NCI-H2107 (cell line): ENCODE measurements around the gene SIRPG.
"Not testable (repeated sequence)": the region's sequence is repeated elsewhere in the genome, so short reads cannot be mapped to it uniquely, and the experiment has no call there.

ENCODE experiments used
- DNase-seq: peaks from one replicate; lab custom pipeline; 2025; lab: John Stamatoyannopoulos, UW

The SIRPG gene

DNA sequence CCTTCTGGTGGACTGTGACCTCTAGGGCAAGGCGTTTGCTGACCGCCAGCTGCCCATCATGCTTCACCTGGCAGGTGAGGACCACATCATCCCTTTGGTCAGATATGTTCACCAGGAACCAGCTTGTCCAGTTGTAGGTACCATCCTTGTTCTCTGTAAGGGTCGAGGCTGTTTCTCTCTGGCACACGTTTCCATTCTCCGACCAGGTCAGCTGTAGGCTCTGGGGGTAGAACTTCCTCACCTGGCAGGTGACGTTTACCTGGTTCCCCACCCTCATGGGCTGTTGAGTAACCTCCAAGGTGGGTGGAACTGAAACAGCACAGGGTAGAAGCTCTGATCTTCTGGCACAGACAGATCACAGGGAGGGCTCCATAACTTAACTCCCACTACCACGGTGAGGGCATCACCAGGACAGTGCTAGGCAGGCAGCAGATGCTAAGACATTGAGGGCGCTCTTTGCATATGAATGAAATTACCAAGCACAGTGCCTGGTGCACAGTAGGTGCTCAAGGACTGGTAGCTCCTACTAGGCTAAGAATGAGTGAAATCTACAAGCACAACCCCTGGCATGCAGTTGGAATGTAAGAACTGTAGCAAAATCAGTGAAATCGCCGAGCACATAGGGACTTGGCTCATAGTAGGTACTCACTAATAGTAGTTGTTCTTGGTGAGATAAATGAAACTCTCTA lies 22.1 kb downstream of the SIRPG start:
- DNase-seq = no peak

DNA sequence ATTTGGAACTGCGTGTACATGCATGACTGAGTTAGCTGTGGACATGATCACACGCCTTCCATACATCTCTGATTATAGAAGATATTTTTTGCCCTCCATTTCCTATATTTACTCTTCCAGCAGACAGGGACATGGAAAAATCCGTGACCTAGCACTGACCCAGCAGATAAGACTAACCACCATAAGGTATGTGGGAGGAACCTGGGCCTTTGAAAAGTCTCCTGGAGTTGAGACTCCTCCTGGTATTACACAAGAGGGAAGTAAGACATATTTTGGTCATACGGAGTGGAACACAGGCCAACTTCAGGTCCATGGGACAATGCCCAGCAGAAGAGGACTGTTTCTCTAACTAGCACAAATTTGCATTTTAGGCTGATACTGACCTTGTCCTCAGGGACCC lies 24.0 kb downstream of the SIRPG start:
- no peak for DNase-seq

DNA sequence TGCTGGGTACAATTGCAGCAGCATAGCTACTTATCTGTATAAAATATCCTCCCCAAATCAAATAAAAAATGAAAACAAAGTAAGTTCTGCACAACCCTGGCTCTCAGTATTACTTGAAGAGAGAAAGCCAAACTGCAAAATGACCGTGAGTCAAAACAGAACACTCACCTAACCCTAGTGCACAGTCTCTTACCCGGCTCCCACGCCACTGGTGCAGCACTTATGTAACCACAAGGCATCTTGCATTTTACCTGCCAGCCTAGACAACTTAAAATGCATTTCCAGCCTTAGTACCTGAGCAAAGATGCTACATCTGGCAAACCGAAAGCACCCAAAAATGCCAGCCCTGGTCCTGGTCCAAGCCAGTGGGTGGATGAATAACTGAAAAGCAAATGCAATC lies 25.4 kb downstream of the SIRPG start:
- no peak for DNase-seq

DNA sequence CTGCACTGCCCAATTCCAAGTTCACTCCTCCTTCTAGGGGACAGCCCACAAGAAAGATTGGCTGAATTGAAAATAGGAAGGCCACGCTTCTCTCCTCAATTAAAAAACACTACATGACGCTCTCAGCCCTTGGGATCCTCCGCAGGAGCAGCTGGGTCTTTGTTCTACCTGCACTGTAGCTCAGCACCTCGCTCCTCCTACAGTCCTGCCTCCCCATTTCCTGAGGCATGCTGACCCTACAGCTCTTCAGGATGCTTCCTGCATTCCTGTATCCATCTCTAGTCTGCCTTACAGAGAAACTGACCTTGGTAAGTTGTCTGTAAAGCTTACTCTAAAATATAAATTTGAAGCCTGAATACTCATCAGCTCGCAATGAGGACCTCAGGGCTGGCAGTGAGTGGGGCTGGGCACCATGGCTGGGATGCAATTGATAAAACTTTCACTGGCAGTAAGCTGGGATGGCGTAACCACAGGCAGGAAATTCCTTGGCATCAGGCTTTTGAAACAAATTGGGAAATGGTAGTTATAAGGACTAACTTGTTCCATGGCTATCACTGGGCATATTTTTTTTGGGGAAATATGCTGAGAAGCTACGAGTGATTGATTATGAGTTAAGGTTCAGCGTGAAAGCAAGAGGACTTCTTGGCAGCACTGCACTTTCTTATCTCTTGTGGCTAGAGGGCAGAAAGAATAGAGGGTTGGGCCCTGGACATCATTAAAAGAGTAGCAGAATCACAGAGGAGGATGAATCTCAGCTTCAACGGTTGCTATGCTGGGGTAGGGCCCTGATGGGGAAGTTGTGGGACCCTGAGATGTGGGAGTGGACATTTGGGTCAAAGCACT lies 26.0 kb downstream of the SIRPG start:
- DNase-seq = no peak

- DNase-seq = no peak
Observed at GRCh38 chr20:1630186-1630585, 27.4 kb downstream of the SIRPG start.

GRCh38 chr20:1629321-1629720 lies 28.3 kb downstream of the SIRPG start:
- no peak for DNase-seq

DNA sequence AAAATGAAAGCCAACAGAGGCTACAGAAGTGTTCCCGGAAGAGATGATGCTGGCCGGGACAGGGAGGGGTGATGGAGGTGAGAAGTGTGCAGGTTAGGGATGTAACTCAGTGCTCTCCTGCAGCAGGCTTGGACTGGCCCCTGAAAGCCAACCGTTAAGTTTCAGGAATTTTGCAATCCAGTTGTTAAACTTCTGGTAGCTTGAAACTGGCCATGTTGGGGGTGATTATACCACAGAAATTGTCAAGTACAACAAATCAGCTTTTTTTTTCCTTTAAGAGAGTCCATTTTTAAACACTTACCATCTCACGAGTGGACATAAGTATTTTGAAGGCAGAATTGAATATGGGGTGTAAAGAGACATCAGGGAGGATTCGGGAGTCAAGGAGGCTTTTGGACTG lies 29.0 kb downstream of the SIRPG start:
- DNase-seq = no peak

DNA sequence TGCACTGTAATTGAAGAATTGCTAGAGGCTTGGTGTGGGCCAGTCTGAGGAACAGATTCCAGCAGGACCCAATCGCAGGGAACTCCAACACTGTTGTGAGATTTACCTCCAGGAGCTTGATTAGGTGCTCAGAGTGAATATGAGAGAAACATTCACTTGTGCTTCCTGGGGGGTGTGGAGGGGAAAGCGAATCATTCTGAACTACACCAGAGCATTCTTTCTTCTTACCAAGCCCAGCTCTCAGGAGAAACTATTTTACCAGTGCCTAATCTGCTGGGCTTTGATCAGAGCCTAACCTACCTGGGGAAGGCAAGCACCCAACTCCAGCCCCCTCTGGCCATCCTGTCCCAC lies 30.4 kb downstream of the SIRPG start:
- DNase-seq = no peak

- no peak for DNase-seq
Observed at GRCh38 chr20:1626528-1627199, 30.9 kb downstream of the SIRPG start.

DNA sequence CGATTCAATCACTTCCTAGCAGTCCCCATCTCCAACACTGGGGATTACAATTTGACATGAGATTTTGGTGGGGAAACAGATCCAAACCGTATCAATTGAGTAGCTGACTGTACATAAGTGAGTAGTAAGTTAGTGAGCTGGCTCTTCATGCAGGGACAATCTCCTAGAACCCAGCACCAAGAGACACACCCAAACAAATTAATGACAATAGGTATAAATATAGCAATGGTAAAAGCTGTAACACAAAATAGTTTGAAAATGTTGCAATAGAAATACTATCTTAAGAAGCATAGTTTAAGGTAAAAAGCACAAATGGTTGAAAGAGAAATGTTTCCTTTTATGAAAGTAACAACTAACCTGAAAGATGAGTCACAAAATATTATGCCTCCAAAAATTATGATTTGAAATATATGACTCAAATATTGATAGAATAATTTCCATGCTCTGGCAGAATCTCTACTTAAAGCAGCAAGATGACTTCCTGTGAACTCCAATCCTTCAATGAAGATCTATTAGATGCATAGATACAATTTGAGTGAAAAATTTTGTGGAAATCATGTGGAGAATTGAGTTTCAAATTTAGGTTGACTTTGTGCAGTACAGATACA lies 32.4 kb downstream of the SIRPG start:
- DNase-seq = no peak

GRCh38 chr20:1623501-1624205 lies 33.9 kb downstream of the SIRPG start:
- DNase-seq = no peak

- DNase-seq = no peak
Observed at GRCh38 chr20:1622450-1622849, 35.1 kb downstream of the SIRPG start.

- DNase-seq = no peak
Observed at GRCh38 chr20:1621316-1621715, 36.3 kb downstream of the SIRPG start.

GRCh38 chr20:1619861-1620444 lies 37.6 kb downstream of the SIRPG start, which contains the start of gene SIRPB1:
Gene SIRPB1 (minus strand): TSS chr20:1620009. CDS start chr20:1619944, 65 bp downstream.
- no peak for DNase-seq

DNA sequence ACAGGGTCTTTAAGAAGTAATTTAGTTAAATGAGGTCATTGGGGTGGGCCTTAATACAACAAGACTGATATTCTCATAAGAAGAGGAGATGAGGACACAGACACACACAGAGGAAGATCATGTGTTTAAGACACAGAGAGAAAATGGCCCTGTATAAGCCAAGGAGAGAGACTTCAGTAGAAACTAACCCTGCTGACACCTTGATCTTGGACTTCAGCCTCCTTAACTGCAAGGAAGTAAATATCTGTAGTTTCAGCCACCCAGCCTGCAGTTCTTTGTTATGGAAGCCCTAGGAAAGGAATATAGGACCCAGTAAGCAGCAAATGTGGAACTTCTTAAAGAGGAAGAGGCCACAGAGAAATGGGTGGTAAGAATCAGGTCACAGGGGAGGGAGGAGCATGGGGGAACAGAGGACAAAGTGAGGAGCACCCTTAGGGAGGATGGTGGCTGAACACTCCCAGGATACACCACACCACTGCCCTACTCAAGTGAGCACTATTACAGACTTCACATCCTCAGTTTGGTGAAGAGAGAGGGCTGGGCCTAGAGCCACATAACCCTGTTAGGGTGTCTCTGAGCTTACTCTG lies 38.5 kb downstream of the SIRPG start:
- no peak for DNase-seq

GRCh38 chr20:1618479-1618878 lies 39.1 kb downstream of the SIRPG start:
- no peak for DNase-seq

- DNase-seq = no peak
Observed at GRCh38 chr20:1616858-1617434, 40.6 kb downstream of the SIRPG start.

GRCh38 chr20:1610404-1610803 lies 47.2 kb downstream of the SIRPG start:
- not testable (repeated sequence) for DNase-seq

DNA sequence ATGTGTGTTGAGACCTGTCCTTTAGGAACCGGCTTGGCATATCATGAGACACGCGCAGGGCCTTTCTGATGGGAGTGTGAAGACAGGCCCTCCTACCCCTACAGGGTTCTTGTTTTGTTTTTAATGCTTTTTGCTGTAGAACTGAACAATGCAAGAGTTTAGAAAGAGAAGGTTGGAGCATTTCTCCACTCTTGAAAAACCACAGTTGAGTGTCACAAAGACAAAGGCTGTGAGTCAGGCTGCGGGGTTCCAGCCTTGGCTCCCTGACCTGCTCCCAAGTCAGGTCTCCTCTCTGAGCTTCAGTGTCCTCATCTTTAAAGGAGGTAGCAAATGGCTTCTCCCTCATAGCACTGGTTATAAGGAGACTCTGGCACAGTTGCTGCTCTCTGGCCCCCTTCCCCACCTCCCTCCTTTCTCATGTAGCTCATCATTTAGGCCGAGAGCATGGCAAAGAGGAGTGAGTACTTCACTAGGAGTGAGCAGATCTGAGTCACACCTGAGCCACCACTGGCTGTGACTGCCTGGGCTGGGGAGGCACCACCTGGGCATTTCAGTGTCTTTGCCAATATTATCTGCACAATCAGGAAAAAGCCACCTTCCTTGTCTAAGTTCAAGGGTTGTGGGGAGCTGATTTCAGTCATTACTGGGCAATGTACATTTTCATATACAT lies 48.8 kb downstream of the SIRPG start:
- not testable (repeated sequence) for DNase-seq

DNA sequence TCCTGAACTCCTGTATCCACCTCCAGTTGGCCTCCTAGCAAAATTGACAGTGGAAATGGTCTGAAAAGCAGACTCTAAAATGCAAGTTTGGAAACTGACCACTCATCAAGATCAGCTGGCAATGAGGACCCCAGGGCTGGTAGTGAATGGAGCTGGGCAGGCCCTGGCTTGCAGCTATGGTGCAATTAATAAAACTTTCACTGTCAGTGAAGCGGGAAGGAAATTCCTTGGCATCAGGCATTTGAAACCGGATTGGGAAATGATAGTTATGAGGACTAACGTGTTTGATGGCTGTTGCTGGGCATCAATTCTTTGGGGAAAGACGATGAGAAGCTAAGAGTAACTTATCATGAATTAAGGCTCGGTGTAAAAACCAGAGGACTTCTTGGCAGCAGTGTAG lies 56.8 kb downstream of the SIRPG start:
- no peak for DNase-seq
